Parathyroid adenoma (tissue), 2 donors: ENCODE data around the gene SHC4.

ENCODE experiments used
- H2AFZ ChIP-seq: fragments of 300-600 bp; sonication (generic); one replicate; pipeline ENCODE4 v1.7.0; 2017; ENCODE audit warnings: antibody characterized with exemption, mild to moderate bottlenecking
- H3K27ac ChIP-seq: fragments of 300-600 bp; sonication (generic); one replicate; pipeline ENCODE4 v1.7.0; 2017
- H3K27me3 ChIP-seq: fragments of 300-600 bp; sonication (generic); one replicate; pipeline ENCODE4 v1.7.0; 2017; ENCODE audit warnings: low read length; ENCODE audit not compliant: control insufficient read depth, insufficient read depth
- H3K36me3 ChIP-seq: fragments of 300-600 bp; sonication (generic); one replicate; pipeline ENCODE4 v1.7.0; 2017; ENCODE audit warnings: low read length; ENCODE audit not compliant: control insufficient read depth, insufficient read depth
- H3K4me1 ChIP-seq: fragments of 300-600 bp; sonication (generic); one replicate; pipeline ENCODE4 v1.7.0; 2017; ENCODE audit warnings: control low read depth
- H3K4me2 ChIP-seq: fragments of 300-600 bp; sonication (generic); one replicate; pipeline ENCODE4 v1.7.0; 2017; ENCODE audit warnings: low read length
- H3K4me3 ChIP-seq: fragments of 300-600 bp; sonication (generic); one replicate; pipeline ENCODE4 v1.7.0; 2017; ENCODE audit warnings: low read depth, low read length
- H3K79me2 ChIP-seq: fragments of 300-600 bp; sonication (generic); one replicate; pipeline ENCODE4 v1.7.0; 2017; ENCODE audit warnings: control low read depth
- H3K9ac ChIP-seq: fragments of 300-600 bp; sonication (generic); one replicate; pipeline ENCODE4 v1.7.0; 2017; ENCODE audit warnings: mild to moderate bottlenecking
- H3K9me3 ChIP-seq: fragments of 300-600 bp; sonication (generic); one replicate; pipeline ENCODE4 v1.7.0; 2017; ENCODE audit warnings: low read length; ENCODE audit not compliant: control insufficient read depth
- CTCF ChIP-seq: fragments of 300-600 bp; sonication (generic); IDR thresholded peaks from one replicate; pipeline ENCODE4 v1.7.0; 2017; ENCODE audit warnings: antibody characterized with exemption, mild to moderate bottlenecking
- donor health status: primary hyperparathyroidism.

SHC4 gene

GRCh38 chr15:48868536-48868935 lies 95.2 kb downstream of the SHC4 start:
- Histone ChIP-seq H3K9me3 (no peaks in the 10 kb centered on the region), H3K4me2 (no peak overlapping the region), H3K36me3 (no peaks in the 10 kb centered on the region), H2AFZ (no peak overlapping the region), H3K27me3 (no peaks in the 10 kb centered on the region), H3K9ac (no peak overlapping the region), H3K4me3 (no peak overlapping the region), H3K27ac (no peak overlapping the region), H3K4me1 (no peaks in the 10 kb centered on the region), H3K79me2 (no peaks in the 10 kb centered on the region)
- TF ChIP-seq CTCF = no peak

- H3K9me3 ChIP-seq = no peaks in the 10 kb centered on the region
- no peaks in the 10 kb centered on the region for H3K79me2 ChIP-seq
- H3K4me2 ChIP-seq = no peak overlapping the region
- H3K4me3 ChIP-seq = no peak overlapping the region
- no peaks in the 10 kb centered on the region for H3K27me3 ChIP-seq
- no peak overlapping the region for H3K27ac ChIP-seq
- H2AFZ ChIP-seq = no peak overlapping the region
- TF ChIP-seq CTCF = no peak
- H3K36me3 ChIP-seq = no peaks in the 10 kb centered on the region
- H3K9ac ChIP-seq = no peak overlapping the region
- no peaks in the 10 kb centered on the region for H3K4me1 ChIP-seq
Observed at GRCh38 chr15:48868023-48868422, 95.7 kb downstream of the SHC4 start.

GRCh38 chr15:48866141-48866563 lies 97.6 kb downstream of the SHC4 start:
- no peak for TF ChIP-seq CTCF
- Histone ChIP-seq H3K9ac (no peak overlapping the region), H3K27me3 (no peaks in the 10 kb centered on the region), H3K9me3 (no peaks in the 10 kb centered on the region), H3K4me1 (no peaks in the 10 kb centered on the region), H3K79me2 (no peaks in the 10 kb centered on the region), H3K4me3 (no peak overlapping the region), H3K36me3 (no peaks in the 10 kb centered on the region), H3K4me2 (no peak overlapping the region), H2AFZ (no peak overlapping the region), H3K27ac (no peak overlapping the region)

- Histone ChIP-seq H3K79me2 (no peaks in the 10 kb centered on the region), H3K9me3 (no peaks in the 10 kb centered on the region), H3K9ac (no peak overlapping the region), H3K4me3 (no peak overlapping the region), H3K4me1 (no peaks in the 10 kb centered on the region), H3K36me3 (no peaks in the 10 kb centered on the region), H2AFZ (no peak overlapping the region), H3K4me2 (no peak overlapping the region), H3K27ac (no peak overlapping the region), H3K27me3 (no peaks in the 10 kb centered on the region)
- TF ChIP-seq CTCF = no peak
Observed at GRCh38 chr15:48865370-48866079, 98.2 kb downstream of the SHC4 start.

GRCh38 chr15:48862705-48863104 lies 101.0 kb downstream of the SHC4 start:
- Histone ChIP-seq H3K4me1 (no peaks in the 10 kb centered on the region), H3K4me2 (no peak overlapping the region), H3K27me3 (no peaks in the 10 kb centered on the region), H3K9me3 (no peaks in the 10 kb centered on the region), H3K36me3 (no peaks in the 10 kb centered on the region), H3K9ac (no peak overlapping the region), H3K79me2 (no peaks in the 10 kb centered on the region), H3K27ac (no peak overlapping the region), H3K4me3 (no peak overlapping the region), H2AFZ (no peak overlapping the region)
- no peak for TF ChIP-seq CTCF
